HepG2 (cell line): ENCODE results near the gene RERE. TPM values are rescaled to one million over a fixed set of nuclear protein-coding genes. Genes with fewer than 3 reads are reported as not detected.

Source experiments
- CENPX ChIP-seq: sonication (generic); formaldehyde crosslinking; IDR thresholded peaks from 2 replicates; pipeline ENCODE4 v1.9.0; 2021; ENCODE audit warnings: mild to moderate bottlenecking, missing genetic modification reagents, moderate library complexity
- FOXC1 ChIP-seq: sonication (generic); formaldehyde crosslinking; IDR thresholded peaks from 2 replicates; pipeline ENCODE4 v1.8.0; 2022; ENCODE audit warnings: mild to moderate bottlenecking, missing genetic modification reagents, borderline replicate concordance
- NFRKB ChIP-seq: fragments of 450-650 bp; IDR thresholded peaks from 2 replicates; pipeline ENCODE4 v1.6.1; 2017
- PAF1 ChIP-seq: IDR thresholded peaks from 2 replicates; pipeline ENCODE4 v1.6.1; 2016; ENCODE audit warnings: missing genetic modification reagents, missing compliant biosample characterization
- PTBP1 ChIP-seq: fragments of 200-400 bp; formaldehyde crosslinking; IDR thresholded peaks from 2 replicates; pipeline ENCODE4 v1.6.1; 2018; ENCODE audit warnings: low read length, low read depth; ENCODE audit not compliant: poor library complexity, severe bottlenecking
- RAD21 ChIP-seq: fragments of 450-650 bp; formaldehyde crosslinking; IDR thresholded peaks from 2 replicates; pipeline ENCODE4 v1.5.0; 2020; ENCODE audit warnings: mild to moderate bottlenecking
- RARA ChIP-seq: IDR thresholded peaks from 2 replicates; pipeline ENCODE4 v1.6.1; 2016; ENCODE audit warnings: missing genetic modification reagents, missing compliant biosample characterization
- TEAD3 ChIP-seq: optimal IDR thresholded peaks from 2 replicates; pipeline ENCODE3; 2016; ENCODE audit warnings: borderline replicate concordance
- XRCC5 ChIP-seq: fragments of 200-400 bp; formaldehyde crosslinking; optimal IDR thresholded peaks from 2 replicates; pipeline ENCODE3; 2017; ENCODE audit warnings: mild to moderate bottlenecking, low read length
- ZNF207 ChIP-seq: fragments of 450-650 bp; IDR thresholded peaks from 2 replicates; pipeline ENCODE4 v1.6.1; 2016; ENCODE audit warnings: antibody characterized with exemption, borderline replicate concordance
- ZNF383 ChIP-seq: sonication (generic); formaldehyde crosslinking; IDR thresholded peaks from 2 replicates; pipeline ENCODE4 v1.4.0; 2020; ENCODE audit warnings: missing genetic modification reagents, mild to moderate bottlenecking, borderline replicate concordance
- ZNF431 ChIP-seq: sonication (generic); formaldehyde crosslinking; IDR thresholded peaks from 2 replicates; pipeline ENCODE4 v1.9.0; 2022; ENCODE audit warnings: missing genetic modification reagents, low read depth, mild to moderate bottlenecking, borderline replicate concordance
- polyA plus RNA-seq, 8 experiments: library from polyadenylated mRNA; depleted of rRNA in 3 of 8; stranded (reverse) in 7 of 8; unstranded in 1 of 8; fragments of >200 nt; fragmentation: Illumina TruSeq in 4 of 8; extraction: Trizol in 4 of 8; gene quantifications; 2 replicates each; pipeline versions ENCODE4 v1.2.1 to v1.2.3, GENCODE V29; 2011 to 2016; ENCODE audit warnings: low read depth in 4 of 8, missing spikeins in 1 of 8, mixed read lengths in 1 of 8; ENCODE audit not compliant: insufficient read depth in 1 of 8
- total RNA-seq, 5 experiments: library from RNA; depleted of rRNA; stranded (reverse); fragments of >200 nt; fragmentation: Illumina TruSeq; extraction: Trizol; gene quantifications; 2 replicates each; pipeline ENCODE4 v1.2.3, GENCODE V29; 2016; ENCODE audit warnings: low read depth in 1 of 5
- TF ChIP-seq, protein P1 (sequence below): sonication (generic); formaldehyde crosslinking; IDR thresholded peaks from 2 replicates; pipeline ENCODE4 v1.4.0; 2020; ENCODE audit warnings: mild to moderate bottlenecking, missing genetic modification reagents
- TF ChIP-seq, protein P2 (sequence below): IDR thresholded peaks from 2 replicates; pipeline ENCODE4 v1.4.0; 2020; ENCODE audit warnings: mild to moderate bottlenecking, missing genetic modification reagents
- TF ChIP-seq, protein P3 (sequence below): sonication (generic); formaldehyde crosslinking; IDR thresholded peaks from 2 replicates; pipeline ENCODE4 v1.4.0; 2020; ENCODE audit warnings: missing genetic modification reagents, borderline replicate concordance
- TF ChIP-seq, protein P4 (sequence below): sonication (generic); formaldehyde crosslinking; IDR thresholded peaks from 2 replicates; pipeline ENCODE4 v1.4.0; 2020; ENCODE audit warnings: mild to moderate bottlenecking, low read depth, missing genetic modification reagents
- TF ChIP-seq, protein P5 (sequence below): sonication (generic); formaldehyde crosslinking; IDR thresholded peaks from 2 replicates; pipeline ENCODE4 v1.8.1; 2023; ENCODE audit warnings: missing genetic modification reagents, inconsistent platforms, borderline replicate concordance
- TF ChIP-seq, protein P6 (sequence below): sonication (generic); formaldehyde crosslinking; IDR thresholded peaks from 2 replicates; pipeline ENCODE4 v1.9.0; 2021; ENCODE audit warnings: missing genetic modification reagents, mild to moderate bottlenecking, borderline replicate concordance

The RERE gene
- total and polyA plus RNA-seq, 2 of the 13 experiments (the other 11 are each of a cell fraction or from before 2014, with no cell fraction given): 18.3 to 21.9 TPM

DNA sequence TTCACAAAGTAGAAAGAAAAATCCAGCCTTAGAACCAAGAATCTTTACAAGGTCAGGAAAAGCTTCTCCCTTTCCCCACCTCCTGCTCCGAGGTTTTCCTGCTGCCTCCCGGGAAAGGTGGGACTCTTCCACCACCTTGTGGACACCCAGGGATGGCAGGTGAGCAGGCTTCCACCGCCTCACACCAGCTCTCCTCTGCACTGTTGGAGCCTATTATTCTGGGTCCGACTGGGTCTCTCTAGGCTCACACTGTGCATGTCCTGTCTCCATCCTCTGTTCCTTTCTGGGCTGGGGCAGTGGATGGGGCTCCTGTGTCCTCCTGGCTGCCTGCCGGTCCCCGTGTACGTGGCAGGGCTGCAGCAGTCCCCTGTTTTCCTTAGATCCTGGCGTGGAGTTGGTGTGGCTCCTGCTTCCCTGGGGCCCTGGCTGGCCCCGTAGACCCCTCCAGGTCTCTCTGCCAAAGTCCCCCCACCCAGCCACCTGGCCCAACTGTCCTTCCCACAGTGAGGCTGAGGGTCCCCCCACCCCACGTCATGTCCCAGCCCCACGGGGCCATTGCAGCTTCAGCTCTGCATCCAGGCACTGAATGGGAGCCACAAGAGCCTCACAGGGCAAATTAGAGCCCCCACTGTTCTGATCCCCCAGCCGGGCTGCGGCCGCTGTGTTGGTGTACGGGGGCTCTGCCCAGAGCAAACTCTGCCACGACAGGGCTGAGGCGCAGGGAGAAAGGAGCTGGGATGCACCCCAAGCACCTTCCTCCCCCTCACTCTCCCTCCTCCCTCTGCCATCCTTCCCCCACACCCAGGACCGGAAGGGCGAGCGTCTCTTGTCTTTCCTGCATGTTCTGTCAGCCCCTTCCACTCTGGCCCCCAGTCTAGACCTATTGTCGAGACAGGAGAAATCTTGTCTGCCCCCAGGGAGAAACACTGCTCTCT is 502.8 kb downstream of the RERE start (continued):
- TF ChIP-seq ZNF383 (CRISPR knock-in tag) (no peak), XRCC5 (no peak), PTBP1 (no peak), TEAD3 (CRISPR knock-in tag) (peak; percentile 42), ZNF431 (no peak), CENPX (CRISPR knock-in tag) (no peak), NFRKB (no peak), RARA (CRISPR knock-in tag) (peak; percentile 41; the same call in 1 of the 2 replicates), ZNF207 (no peak), FOXC1 (CRISPR knock-in tag) (no peak), RAD21 (peak; percentile 96), PAF1 (CRISPR knock-in tag) (no peak)
- TF ChIP-seq, protein P1, sequence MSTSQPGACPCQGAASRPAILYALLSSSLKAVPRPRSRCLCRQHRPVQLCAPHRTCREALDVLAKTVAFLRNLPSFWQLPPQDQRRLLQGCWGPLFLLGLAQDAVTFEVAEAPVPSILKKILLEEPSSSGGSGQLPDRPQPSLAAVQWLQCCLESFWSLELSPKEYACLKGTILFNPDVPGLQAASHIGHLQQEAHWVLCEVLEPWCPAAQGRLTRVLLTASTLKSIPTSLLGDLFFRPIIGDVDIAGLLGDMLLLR (CRISPR knock-in tag): no peak
- TF ChIP-seq, protein P2, sequence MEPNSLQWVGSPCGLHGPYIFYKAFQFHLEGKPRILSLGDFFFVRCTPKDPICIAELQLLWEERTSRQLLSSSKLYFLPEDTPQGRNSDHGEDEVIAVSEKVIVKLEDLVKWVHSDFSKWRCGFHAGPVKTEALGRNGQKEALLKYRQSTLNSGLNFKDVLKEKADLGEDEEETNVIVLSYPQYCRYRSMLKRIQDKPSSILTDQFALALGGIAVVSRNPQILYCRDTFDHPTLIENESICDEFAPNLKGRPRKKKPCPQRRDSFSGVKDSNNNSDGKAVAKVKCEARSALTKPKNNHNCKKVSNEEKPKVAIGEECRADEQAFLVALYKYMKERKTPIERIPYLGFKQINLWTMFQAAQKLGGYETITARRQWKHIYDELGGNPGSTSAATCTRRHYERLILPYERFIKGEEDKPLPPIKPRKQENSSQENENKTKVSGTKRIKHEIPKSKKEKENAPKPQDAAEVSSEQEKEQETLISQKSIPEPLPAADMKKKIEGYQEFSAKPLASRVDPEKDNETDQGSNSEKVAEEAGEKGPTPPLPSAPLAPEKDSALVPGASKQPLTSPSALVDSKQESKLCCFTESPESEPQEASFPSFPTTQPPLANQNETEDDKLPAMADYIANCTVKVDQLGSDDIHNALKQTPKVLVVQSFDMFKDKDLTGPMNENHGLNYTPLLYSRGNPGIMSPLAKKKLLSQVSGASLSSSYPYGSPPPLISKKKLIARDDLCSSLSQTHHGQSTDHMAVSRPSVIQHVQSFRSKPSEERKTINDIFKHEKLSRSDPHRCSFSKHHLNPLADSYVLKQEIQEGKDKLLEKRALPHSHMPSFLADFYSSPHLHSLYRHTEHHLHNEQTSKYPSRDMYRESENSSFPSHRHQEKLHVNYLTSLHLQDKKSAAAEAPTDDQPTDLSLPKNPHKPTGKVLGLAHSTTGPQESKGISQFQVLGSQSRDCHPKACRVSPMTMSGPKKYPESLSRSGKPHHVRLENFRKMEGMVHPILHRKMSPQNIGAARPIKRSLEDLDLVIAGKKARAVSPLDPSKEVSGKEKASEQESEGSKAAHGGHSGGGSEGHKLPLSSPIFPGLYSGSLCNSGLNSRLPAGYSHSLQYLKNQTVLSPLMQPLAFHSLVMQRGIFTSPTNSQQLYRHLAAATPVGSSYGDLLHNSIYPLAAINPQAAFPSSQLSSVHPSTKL (CRISPR knock-in tag): peak; percentile 59
- TF ChIP-seq, protein P3, sequence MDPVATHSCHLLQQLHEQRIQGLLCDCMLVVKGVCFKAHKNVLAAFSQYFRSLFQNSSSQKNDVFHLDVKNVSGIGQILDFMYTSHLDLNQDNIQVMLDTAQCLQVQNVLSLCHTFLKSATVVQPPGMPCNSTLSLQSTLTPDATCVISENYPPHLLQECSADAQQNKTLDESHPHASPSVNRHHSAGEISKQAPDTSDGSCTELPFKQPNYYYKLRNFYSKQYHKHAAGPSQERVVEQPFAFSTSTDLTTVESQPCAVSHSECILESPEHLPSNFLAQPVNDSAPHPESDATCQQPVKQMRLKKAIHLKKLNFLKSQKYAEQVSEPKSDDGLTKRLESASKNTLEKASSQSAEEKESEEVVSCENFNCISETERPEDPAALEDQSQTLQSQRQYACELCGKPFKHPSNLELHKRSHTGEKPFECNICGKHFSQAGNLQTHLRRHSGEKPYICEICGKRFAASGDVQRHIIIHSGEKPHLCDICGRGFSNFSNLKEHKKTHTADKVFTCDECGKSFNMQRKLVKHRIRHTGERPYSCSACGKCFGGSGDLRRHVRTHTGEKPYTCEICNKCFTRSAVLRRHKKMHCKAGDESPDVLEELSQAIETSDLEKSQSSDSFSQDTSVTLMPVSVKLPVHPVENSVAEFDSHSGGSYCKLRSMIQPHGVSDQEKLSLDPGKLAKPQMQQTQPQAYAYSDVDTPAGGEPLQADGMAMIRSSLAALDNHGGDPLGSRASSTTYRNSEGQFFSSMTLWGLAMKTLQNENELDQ: no peak
- TF ChIP-seq, protein P4, sequence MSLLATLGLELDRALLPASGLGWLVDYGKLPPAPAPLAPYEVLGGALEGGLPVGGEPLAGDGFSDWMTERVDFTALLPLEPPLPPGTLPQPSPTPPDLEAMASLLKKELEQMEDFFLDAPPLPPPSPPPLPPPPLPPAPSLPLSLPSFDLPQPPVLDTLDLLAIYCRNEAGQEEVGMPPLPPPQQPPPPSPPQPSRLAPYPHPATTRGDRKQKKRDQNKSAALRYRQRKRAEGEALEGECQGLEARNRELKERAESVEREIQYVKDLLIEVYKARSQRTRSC (CRISPR knock-in tag): no peak
- TF ChIP-seq, protein P5, sequence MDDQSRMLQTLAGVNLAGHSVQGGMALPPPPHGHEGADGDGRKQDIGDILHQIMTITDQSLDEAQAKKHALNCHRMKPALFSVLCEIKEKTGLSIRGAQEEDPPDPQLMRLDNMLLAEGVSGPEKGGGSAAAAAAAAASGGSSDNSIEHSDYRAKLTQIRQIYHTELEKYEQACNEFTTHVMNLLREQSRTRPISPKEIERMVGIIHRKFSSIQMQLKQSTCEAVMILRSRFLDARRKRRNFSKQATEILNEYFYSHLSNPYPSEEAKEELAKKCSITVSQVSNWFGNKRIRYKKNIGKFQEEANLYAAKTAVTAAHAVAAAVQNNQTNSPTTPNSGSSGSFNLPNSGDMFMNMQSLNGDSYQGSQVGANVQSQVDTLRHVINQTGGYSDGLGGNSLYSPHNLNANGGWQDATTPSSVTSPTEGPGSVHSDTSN (CRISPR knock-in tag): no peak
- TF ChIP-seq, protein P6, sequence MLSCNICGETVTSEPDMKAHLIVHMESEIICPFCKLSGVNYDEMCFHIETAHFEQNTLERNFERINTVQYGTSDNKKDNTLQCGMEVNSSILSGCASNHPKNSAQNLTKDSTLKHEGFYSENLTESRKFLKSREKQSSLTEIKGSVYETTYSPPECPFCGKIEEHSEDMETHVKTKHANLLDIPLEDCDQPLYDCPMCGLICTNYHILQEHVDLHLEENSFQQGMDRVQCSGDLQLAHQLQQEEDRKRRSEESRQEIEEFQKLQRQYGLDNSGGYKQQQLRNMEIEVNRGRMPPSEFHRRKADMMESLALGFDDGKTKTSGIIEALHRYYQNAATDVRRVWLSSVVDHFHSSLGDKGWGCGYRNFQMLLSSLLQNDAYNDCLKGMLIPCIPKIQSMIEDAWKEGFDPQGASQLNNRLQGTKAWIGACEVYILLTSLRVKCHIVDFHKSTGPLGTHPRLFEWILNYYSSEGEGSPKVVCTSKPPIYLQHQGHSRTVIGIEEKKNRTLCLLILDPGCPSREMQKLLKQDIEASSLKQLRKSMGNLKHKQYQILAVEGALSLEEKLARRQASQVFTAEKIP (CRISPR knock-in tag): no peak
